ENCODE measurements around the gene AQP4.

DNA sequence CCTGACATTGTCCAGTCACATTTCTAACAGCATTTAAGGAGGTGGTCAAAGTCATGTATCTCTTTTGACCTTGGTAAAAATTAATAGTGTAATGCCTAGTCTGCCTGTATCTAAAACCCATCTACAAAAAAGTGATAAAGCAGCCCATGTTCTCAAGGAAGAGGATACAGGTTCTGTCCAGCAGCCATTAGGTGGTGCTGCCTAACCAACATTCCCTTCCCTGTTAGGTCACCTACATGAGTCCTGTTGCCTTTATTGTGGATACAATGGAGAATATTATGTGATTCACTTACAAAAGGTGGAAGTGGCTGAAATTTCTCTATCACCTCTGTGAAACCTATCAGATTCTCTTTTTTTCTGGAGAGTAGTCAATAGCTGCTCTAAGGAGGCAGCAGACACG lies 52.5 kb downstream of the AQP4 start:
- TF ChIP-seq EZH2phosphoT487 (IDR thresholded peaks at IDR 0.05; ENCODE audit: borderline replicate concordance, low read length), result no peak
- TF ChIP-seq, protein P1, sequence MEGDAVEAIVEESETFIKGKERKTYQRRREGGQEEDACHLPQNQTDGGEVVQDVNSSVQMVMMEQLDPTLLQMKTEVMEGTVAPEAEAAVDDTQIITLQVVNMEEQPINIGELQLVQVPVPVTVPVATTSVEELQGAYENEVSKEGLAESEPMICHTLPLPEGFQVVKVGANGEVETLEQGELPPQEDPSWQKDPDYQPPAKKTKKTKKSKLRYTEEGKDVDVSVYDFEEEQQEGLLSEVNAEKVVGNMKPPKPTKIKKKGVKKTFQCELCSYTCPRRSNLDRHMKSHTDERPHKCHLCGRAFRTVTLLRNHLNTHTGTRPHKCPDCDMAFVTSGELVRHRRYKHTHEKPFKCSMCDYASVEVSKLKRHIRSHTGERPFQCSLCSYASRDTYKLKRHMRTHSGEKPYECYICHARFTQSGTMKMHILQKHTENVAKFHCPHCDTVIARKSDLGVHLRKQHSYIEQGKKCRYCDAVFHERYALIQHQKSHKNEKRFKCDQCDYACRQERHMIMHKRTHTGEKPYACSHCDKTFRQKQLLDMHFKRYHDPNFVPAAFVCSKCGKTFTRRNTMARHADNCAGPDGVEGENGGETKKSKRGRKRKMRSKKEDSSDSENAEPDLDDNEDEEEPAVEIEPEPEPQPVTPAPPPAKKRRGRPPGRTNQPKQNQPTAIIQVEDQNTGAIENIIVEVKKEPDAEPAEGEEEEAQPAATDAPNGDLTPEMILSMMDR (IDR thresholded peaks at IDR 0.05; ENCODE audit: low read depth, low read length, poor library complexity, severe bottlenecking), result peak; percentile 68
